Measurements from ENCODE around the gene PDRG1. TPM values are rescaled to one million over a fixed set of nuclear protein-coding genes. Genes with fewer than 3 reads are reported as not detected.
A peak's percentile ranks its signal among the peaks of the same experiment; 100 is the strongest.

PDRG1 gene
- total and polyA plus RNA-seq, 7 experiments from 2014 or later, result 7.5 to 25.0 (median 13.6) TPM

DNA sequence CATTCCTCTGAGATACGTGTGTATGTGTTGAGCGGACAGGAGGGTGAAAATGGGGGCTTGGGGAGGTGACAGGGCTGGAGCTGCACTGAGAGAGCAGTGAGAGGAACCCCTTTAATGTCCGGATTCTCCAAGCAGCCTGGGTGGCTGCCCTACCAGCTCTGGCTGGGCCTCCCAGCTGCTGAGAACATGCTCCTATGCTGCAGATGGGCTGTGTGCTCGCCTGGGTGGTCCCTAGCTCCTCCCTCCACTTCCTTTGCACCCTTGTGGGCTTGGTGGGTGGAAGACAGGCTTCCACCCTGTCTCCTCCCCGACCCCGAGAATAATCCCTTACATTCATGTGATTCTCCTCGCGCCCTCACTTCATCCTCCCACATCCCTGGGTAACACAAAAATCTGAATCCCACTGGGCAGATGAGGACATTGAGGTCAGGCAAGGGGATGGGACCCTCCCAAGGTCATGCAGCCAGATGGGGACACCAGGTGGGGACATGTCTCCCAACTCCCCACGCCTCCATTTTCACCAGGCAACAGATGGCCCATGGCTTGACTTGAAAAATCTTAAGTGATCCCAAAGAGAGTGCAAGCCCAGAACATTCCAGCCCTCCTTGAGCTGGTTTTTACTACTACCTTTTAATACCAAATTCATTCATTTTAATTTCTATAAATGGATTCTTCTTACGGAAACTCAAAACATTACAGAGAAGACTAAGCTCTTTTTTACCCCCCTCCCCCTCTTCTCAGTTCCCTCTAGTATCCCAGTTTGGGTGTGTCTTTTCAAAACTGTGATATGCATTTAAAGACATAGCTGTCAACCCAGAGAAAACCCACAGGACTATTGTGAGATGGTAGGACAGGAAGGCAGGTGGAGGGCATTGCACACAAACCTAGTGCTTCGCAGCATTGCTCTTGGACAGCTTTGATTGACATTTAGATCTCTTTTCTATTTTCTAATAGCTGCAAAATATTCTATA lies 5.0 kb upstream of the PDRG1 start:
- Histone ChIP-seq H3K4me3 (ENCODE audit: low read length) (no peak overlapping the region), H3K9me3 (ENCODE audit: control insufficient read depth in 2 of 3, low read length in 3 of 3) (no peaks in the 10 kb centered on the region), H3K36me3 (ENCODE audit: control insufficient read depth in 2 of 3, insufficient read depth in 3 of 3, low read length in 3 of 3) (no peaks in the 10 kb centered on the region), H3K27me3 (ENCODE audit: control insufficient read depth in 2 of 2, insufficient read depth in 2 of 2, low read length in 2 of 2) (no peaks in the 10 kb centered on the region), H3K4me1 (ENCODE audit: control insufficient read depth in 2 of 2, insufficient read depth in 2 of 2, low read length in 2 of 2) (no peaks in the 10 kb centered on the region), H3K27ac (ENCODE audit: low read depth, low read length) (no peak overlapping the region)
- H3K4me3 Mint-ChIP-seq, result no peak overlapping the region
- H3K36me3 Mint-ChIP-seq, result peaks cover 0 to under 1% (median 0%) of the 10 kb centered on the region in 5 donors
- CTCF ChIA-PET, result interaction anchor here (0.7 kb wide), 1 partner anchor 135 kb away, joined by 3 read pairs; no protein-coding TSS in a partner anchor
- H3K9me3 Mint-ChIP-seq, result peaks cover 0 to 2% (median 0%) of the 10 kb centered on the region in 11 donors
- POLR2A ChIA-PET, result no interaction called here
- H3K4me1 Mint-ChIP-seq, result peaks cover 0 to 5% (median 5%) of the 10 kb centered on the region in 7 donors
- H3K27ac Mint-ChIP-seq, result no peak overlapping the region
- H3K27me3 Mint-ChIP-seq, result peaks cover 21 to 35% (median 32%) of the 10 kb centered on the region in 5 donors
- intact Hi-C loops (cut with micrococcal nuclease), result no loop called here
- no peak for DNase-seq
- ATAC-seq, result no peak

DNA sequence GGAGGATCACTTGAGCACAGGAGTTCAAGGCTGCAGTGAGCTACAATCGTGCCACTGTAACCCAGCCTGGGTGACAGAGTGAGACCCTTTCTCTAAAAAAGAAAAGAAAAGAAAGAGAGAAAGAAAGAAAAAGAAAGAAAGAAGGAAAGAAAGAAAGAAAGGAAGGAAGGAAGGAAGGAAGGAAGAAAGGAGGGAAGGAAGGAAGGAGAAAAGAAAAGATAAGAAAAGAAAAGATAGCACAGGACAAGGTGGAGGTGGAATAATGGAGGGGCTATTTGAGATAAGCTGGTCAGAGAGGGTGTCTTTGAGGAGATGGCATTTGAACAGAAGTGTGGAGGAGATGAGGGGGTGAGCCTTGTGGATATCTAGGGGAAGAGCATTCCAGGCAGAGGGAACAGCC lies 2.7 kb upstream of the PDRG1 start:
- Mint-ChIP-seq H3K9me3 (peaks cover 0 to 1% (median 0%) of the 10 kb centered on the region in 11 donors), H3K27ac (no peak overlapping the region), H3K36me3 (peaks cover 0 to 10% (median 5%) of the 10 kb centered on the region in 5 donors), H3K4me3 (no peak overlapping the region), H3K27me3 (peaks cover 19 to 24% (median 22%) of the 10 kb centered on the region in 5 donors), H3K4me1 (peaks cover 13 to 28% (median 27%) of the 10 kb centered on the region in 7 donors)
- no peaks in the 10 kb centered on the region for H3K9me3 ChIP-seq (ENCODE audit: control insufficient read depth in 2 of 3, low read length in 3 of 3)
- intact Hi-C loops (cut with micrococcal nuclease), result no loop called here
- H3K36me3 ChIP-seq (ENCODE audit: control insufficient read depth in 2 of 3, insufficient read depth in 3 of 3, low read length in 3 of 3), result peaks cover 0 to 12% (median 0%) of the 10 kb centered on the region in 3 experiments
- ATAC-seq (no peak), DNase-seq (no peak)
- POLR2A ChIA-PET, result no interaction called here
- no peak overlapping the region for H3K4me3 ChIP-seq (ENCODE audit: low read length)
- H3K27me3 ChIP-seq (ENCODE audit: control insufficient read depth in 2 of 2, insufficient read depth in 2 of 2, low read length in 2 of 2), result no peaks in the 10 kb centered on the region
- peaks cover 6 to 12% of the 10 kb centered on the region in 2 donors for H3K4me1 ChIP-seq (ENCODE audit: control insufficient read depth in 2 of 2, insufficient read depth in 2 of 2, low read length in 2 of 2)
- CTCF ChIA-PET, result interaction anchor here (1.2 kb wide), 1 partner anchor 9 kb away, joined by 3 read pairs; no protein-coding TSS in a partner anchor
- H3K27ac ChIP-seq (ENCODE audit: low read depth, low read length), result no peak overlapping the region

DNA sequence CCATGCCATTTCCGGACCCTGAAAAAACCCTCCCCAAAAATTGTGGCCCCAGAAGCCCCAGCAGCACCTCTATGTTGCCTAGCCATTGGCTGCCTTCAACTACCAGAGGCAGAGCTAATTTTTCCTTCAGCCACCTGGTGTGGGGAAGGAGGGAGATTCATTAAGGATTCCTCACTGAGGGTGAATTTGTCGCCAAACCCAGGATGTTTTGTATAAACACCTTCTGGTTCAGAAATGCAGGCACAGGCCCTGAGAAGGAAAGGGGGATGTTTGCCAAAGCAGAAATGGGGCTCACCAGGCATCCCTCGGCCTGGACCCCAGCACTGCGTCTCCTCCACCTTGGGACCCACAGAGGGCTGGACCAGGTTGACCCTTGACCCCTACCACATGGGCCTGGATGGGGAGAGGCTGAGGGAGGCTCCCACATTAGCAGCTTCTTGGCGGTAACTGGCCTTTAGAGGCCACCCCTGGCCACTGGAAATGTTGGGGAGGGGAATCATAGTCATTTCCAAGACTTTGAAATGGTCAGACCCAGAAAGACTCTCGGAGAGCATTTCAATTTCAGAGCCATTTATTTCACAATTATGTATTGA lies 1.8 kb upstream of the PDRG1 start:
- Mint-ChIP-seq H3K36me3 (peaks cover 3 to 15% (median 11%) of the 10 kb centered on the region in 5 donors), H3K4me3 (peak overlapping the region in 1 of 10 donors; percentile 41), H3K27me3 (peaks cover 14 to 18% (median 17%) of the 10 kb centered on the region in 5 donors), H3K4me1 (peaks cover 17 to 36% (median 34%) of the 10 kb centered on the region in 7 donors), H3K9me3 (peaks cover 0 to 1% (median 0%) of the 10 kb centered on the region in 11 donors), H3K27ac (no peak overlapping the region)
- DNase-seq, result no peak
- Histone ChIP-seq H3K36me3 (ENCODE audit: control insufficient read depth in 2 of 3, insufficient read depth in 3 of 3, low read length in 3 of 3) (peaks cover 0 to 16% (median 0%) of the 10 kb centered on the region in 3 experiments), H3K9me3 (ENCODE audit: control insufficient read depth in 2 of 3, low read length in 3 of 3) (no peaks in the 10 kb centered on the region), H3K4me1 (ENCODE audit: control insufficient read depth in 2 of 2, insufficient read depth in 2 of 2, low read length in 2 of 2) (peaks cover 6 to 12% of the 10 kb centered on the region in 2 donors), H3K27ac (ENCODE audit: low read depth, low read length) (no peak overlapping the region), H3K4me3 (ENCODE audit: low read length) (no peak overlapping the region), H3K27me3 (ENCODE audit: control insufficient read depth in 2 of 2, insufficient read depth in 2 of 2, low read length in 2 of 2) (no peaks in the 10 kb centered on the region)
- ChIA-PET CTCF (interaction anchor here (3.1 kb wide), 1 partner anchor 131 kb away, joined by 11 read pairs; no protein-coding TSS in a partner anchor), POLR2A (interaction anchor here (0.5 kb wide), 1 partner anchor 70 kb away, joined by 3 read pairs; no protein-coding TSS in a partner anchor)
- intact Hi-C loops (cut with micrococcal nuclease), result loop anchor here (2.0 kb wide), 3 partner anchors 65 to 253 kb away; partner anchors contain the start of genes PLAGL2 (in 1 of the 2), POFUT1 (in 1 of the 2) and TM9SF4 (in 1 of the 2)
- no peak for ATAC-seq

DNA sequence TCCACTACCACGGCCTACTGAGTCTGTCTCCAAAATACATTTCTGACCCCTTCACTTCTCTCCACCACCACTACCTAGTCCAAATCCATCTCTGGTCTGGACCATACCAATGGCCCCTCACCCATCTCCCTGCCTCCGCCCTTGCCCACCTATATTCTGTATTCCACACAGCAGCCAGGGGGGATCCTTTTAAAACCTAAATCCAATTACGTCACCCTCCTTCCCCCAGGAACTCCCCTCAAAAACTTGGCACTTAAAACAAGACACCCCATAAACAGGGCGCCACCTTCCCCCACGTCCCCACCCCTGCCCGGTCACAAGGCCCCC lies 680 bp downstream of the PDRG1 start:
- H3K36me3 Mint-ChIP-seq, result peaks cover 3 to 24% (median 22%) of the 10 kb centered on the region in 5 donors
- ChIA-PET CTCF (interaction anchor here (0.7 to 3.1 kb wide), 6 partner anchors 9 to 128 kb away, joined by 3 to 11 read pairs (median 4); no protein-coding TSS in a partner anchor), POLR2A (interaction anchor here (0.9 to 1.3 kb wide), 3 partner anchors 9 to 99 kb away, joined by 3 to 4 read pairs (median 3); no protein-coding TSS in a partner anchor)
- H3K27me3 Mint-ChIP-seq, result peaks cover 4 to 10% (median 10%) of the 10 kb centered on the region in 5 donors
- ATAC-seq (no peak), DNase-seq (peak in 1 of 9 donors; percentile 7)
- Histone ChIP-seq H3K9me3 (ENCODE audit: control insufficient read depth in 2 of 3, low read length in 3 of 3) (peaks cover 0 to 5% (median 0%) of the 10 kb centered on the region in 3 experiments), H3K36me3 (ENCODE audit: control insufficient read depth in 2 of 3, insufficient read depth in 3 of 3, low read length in 3 of 3) (peaks cover 14 to 41% (median 15%) of the 10 kb centered on the region in 3 experiments), H3K4me3 (ENCODE audit: low read length) (peak overlapping the region; percentile 90), H3K27ac (ENCODE audit: low read depth, low read length) (peak overlapping the region; percentile 76), H3K4me1 (ENCODE audit: control insufficient read depth in 2 of 2, insufficient read depth in 2 of 2, low read length in 2 of 2) (peaks cover 6 to 12% of the 10 kb centered on the region in 2 donors), H3K27me3 (ENCODE audit: control insufficient read depth in 2 of 2, insufficient read depth in 2 of 2, low read length in 2 of 2) (no peaks in the 10 kb centered on the region)
- peak overlapping the region; percentile 88 to 99 (median 96) for H3K27ac Mint-ChIP-seq
- peaks cover 0 to 5% (median 0%) of the 10 kb centered on the region in 11 donors for H3K9me3 Mint-ChIP-seq
- peaks cover 17 to 37% (median 35%) of the 10 kb centered on the region in 7 donors for H3K4me1 Mint-ChIP-seq
- H3K4me3 Mint-ChIP-seq, result peak overlapping the region; percentile 90 to 100 (median 98)
- intact Hi-C loops (cut with micrococcal nuclease), result no loop called here

DNA sequence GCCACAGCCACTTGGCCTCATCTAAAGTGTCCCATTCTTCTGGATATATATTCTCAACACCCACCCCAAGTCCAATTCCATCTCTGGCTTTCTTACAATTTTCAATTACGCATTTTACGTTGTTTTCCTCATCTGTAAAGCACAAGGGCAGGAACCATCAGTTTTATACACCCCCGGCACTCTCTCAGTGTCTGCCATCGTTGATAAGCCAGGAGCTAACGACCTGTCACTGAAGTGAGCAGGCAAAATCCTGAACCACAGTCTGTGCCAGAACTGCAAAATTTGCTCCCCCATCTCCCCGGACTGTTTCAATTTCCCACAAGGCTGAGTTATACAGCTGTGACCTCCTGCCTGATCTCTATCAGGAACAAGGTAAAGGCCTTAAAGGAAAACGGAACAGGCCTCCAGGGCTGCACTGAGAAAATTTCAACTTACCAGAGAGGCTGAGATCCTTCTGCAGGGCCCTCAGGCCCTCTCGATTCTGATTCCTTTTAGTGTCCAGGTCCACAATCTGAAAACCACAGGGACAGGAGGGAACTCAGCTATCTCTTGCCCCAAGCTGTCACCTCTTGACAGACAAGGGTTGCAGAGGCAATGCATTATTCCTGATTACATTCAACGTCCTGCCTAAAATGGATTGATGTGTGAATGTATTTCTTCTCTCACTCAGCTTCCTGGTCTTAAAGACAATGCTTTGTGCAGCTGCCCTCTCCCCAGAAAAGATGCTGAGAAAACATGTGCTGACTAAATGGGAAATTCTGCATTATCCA lies 1.8 kb downstream of the PDRG1 start:
- POLR2A ChIA-PET, result interaction anchor here (0.6 to 1.3 kb wide), 2 partner anchors 8 to 76 kb away, joined by 3 to 4 read pairs; no protein-coding TSS in a partner anchor
- H3K36me3 Mint-ChIP-seq, result peaks cover 3 to 30% (median 24%) of the 10 kb centered on the region in 5 donors
- Histone ChIP-seq H3K27me3 (ENCODE audit: control insufficient read depth in 2 of 2, insufficient read depth in 2 of 2, low read length in 2 of 2) (no peaks in the 10 kb centered on the region), H3K36me3 (ENCODE audit: control insufficient read depth in 2 of 3, insufficient read depth in 3 of 3, low read length in 3 of 3) (peaks cover 22 to 52% (median 23%) of the 10 kb centered on the region in 3 experiments), H3K9me3 (ENCODE audit: control insufficient read depth in 2 of 3, low read length in 3 of 3) (peaks cover 0 to 5% (median 0%) of the 10 kb centered on the region in 3 experiments), H3K27ac (ENCODE audit: low read depth, low read length) (no peak overlapping the region), H3K4me3 (ENCODE audit: low read length) (no peak overlapping the region), H3K4me1 (ENCODE audit: control insufficient read depth in 2 of 2, insufficient read depth in 2 of 2, low read length in 2 of 2) (peaks cover 6 to 12% of the 10 kb centered on the region in 2 donors)
- H3K9me3 Mint-ChIP-seq, result peaks cover 0 to 5% (median 0%) of the 10 kb centered on the region in 11 donors
- intact Hi-C loops (cut with micrococcal nuclease), result no loop called here
- H3K4me3 Mint-ChIP-seq, result peak overlapping the region; percentile 90 to 100 (median 98)
- no peak for ATAC-seq
- CTCF ChIA-PET, result interaction anchor here (0.7 to 1.3 kb wide), 4 partner anchors 10 to 127 kb away, joined by 3 to 6 read pairs (median 4); no protein-coding TSS in a partner anchor
- DNase-seq, result no peak
- H3K27ac Mint-ChIP-seq, result peak overlapping the region in 5 of 9 donors; percentile 11 to 94 (median 49)
- H3K4me1 Mint-ChIP-seq, result peaks cover 17 to 37% (median 35%) of the 10 kb centered on the region in 7 donors
- H3K27me3 Mint-ChIP-seq, result peaks cover 0 to 6% (median 0%) of the 10 kb centered on the region in 5 donors
